ENCODE results near the gene PDE3A.

The PDE3A gene

DNA sequence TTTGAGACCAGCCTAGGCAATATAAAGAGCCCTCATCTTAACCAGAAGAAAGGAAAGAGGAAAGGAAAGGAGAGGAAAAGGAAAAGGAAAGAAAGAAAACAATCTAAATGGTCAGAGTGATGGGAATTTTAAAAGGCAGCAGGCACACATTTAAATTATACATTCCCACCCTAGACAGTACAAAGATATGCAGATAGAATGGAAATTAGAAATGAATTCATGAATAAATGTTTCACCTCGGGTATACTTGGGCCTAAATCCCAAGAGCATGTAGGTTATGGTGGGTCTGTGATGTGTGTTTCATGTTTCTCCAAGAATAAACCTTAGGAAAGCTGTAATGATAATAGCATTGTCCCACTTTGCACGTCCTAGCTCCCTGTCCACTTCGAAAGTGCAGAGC, 222.2 kb downstream of the PDE3A start:
- Mint-ChIP-seq H3K27me3 (ENCODE audit: low read depth, poor library complexity) (peaks cover 14% of the 10 kb centered on the region), H3K4me1 (peaks cover 28% of the 10 kb centered on the region), H3K27ac (peak overlapping the region; percentile 21), H3K36me3 (ENCODE audit: low read depth) (no peaks in the 10 kb centered on the region), H3K4me3 (no peak overlapping the region), H3K9me3 (no peaks in the 10 kb centered on the region)
- TF ChIP-seq, protein P1, sequence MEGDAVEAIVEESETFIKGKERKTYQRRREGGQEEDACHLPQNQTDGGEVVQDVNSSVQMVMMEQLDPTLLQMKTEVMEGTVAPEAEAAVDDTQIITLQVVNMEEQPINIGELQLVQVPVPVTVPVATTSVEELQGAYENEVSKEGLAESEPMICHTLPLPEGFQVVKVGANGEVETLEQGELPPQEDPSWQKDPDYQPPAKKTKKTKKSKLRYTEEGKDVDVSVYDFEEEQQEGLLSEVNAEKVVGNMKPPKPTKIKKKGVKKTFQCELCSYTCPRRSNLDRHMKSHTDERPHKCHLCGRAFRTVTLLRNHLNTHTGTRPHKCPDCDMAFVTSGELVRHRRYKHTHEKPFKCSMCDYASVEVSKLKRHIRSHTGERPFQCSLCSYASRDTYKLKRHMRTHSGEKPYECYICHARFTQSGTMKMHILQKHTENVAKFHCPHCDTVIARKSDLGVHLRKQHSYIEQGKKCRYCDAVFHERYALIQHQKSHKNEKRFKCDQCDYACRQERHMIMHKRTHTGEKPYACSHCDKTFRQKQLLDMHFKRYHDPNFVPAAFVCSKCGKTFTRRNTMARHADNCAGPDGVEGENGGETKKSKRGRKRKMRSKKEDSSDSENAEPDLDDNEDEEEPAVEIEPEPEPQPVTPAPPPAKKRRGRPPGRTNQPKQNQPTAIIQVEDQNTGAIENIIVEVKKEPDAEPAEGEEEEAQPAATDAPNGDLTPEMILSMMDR (IDR thresholded peaks at IDR 0.05): no peak
- no peak for DNase-seq

- Mint-ChIP-seq H3K4me1 (peaks cover 28% of the 10 kb centered on the region), H3K4me3 (no peak overlapping the region), H3K27ac (no peak overlapping the region)
These were observed 224.2 kb downstream of the PDE3A start for GRCh38 chr12:20592556-20592955.

GRCh38 chr12:20593611-20594010, 225.3 kb downstream of the PDE3A start:
- no peak overlapping the region for H3K4me3 Mint-ChIP-seq

More at GRCh38 chr12:20592556-20592955, 224.2 kb downstream of the PDE3A start:
- no peaks in the 10 kb centered on the region for H3K9me3 Mint-ChIP-seq
- DNase-seq: no peak
- H3K36me3 Mint-ChIP-seq (ENCODE audit: low read depth): no peaks in the 10 kb centered on the region
- TF ChIP-seq, protein P1 (IDR thresholded peaks at IDR 0.05): no peak
- H3K27me3 Mint-ChIP-seq (ENCODE audit: low read depth, poor library complexity): peaks cover 13% of the 10 kb centered on the region

GRCh38 chr12:20596061-20596460, 227.7 kb downstream of the PDE3A start:
- H3K36me3 Mint-ChIP-seq (ENCODE audit: low read depth): no peaks in the 10 kb centered on the region
- no peak for DNase-seq
- no peak overlapping the region for H3K27ac Mint-ChIP-seq
- TF ChIP-seq, protein P1 (IDR thresholded peaks at IDR 0.05): no peak
- no peak overlapping the region for H3K4me3 Mint-ChIP-seq
- H3K27me3 Mint-ChIP-seq (ENCODE audit: low read depth, poor library complexity): peaks cover 6% of the 10 kb centered on the region
- no peaks in the 10 kb centered on the region for H3K9me3 Mint-ChIP-seq
- peaks cover 17% of the 10 kb centered on the region for H3K4me1 Mint-ChIP-seq

More at GRCh38 chr12:20593611-20594010, 225.3 kb downstream of the PDE3A start:
- no peak for DNase-seq
- Mint-ChIP-seq H3K27me3 (ENCODE audit: low read depth, poor library complexity) (peaks cover 13% of the 10 kb centered on the region), H3K4me1 (peaks cover 18% of the 10 kb centered on the region), H3K27ac (no peak overlapping the region), H3K36me3 (ENCODE audit: low read depth) (no peaks in the 10 kb centered on the region), H3K9me3 (no peaks in the 10 kb centered on the region)
- TF ChIP-seq, protein P1 (IDR thresholded peaks at IDR 0.05): no peak

- TF ChIP-seq, protein P1 (IDR thresholded peaks at IDR 0.05): no peak
- Mint-ChIP-seq H3K27ac (no peak overlapping the region), H3K9me3 (no peaks in the 10 kb centered on the region), H3K36me3 (ENCODE audit: low read depth) (no peaks in the 10 kb centered on the region), H3K4me3 (no peak overlapping the region), H3K4me1 (no peaks in the 10 kb centered on the region), H3K27me3 (ENCODE audit: low read depth, poor library complexity) (peaks cover 3% of the 10 kb centered on the region)
- no peak for DNase-seq
These were observed 231.4 kb downstream of the PDE3A start for GRCh38 chr12:20599757-20600156.

GRCh38 chr12:20601668-20602280, 233.4 kb downstream of the PDE3A start:
- DNase-seq: no peak
- Mint-ChIP-seq H3K4me3 (no peak overlapping the region), H3K27ac (no peak overlapping the region), H3K9me3 (no peaks in the 10 kb centered on the region), H3K36me3 (ENCODE audit: low read depth) (no peaks in the 10 kb centered on the region), H3K4me1 (no peaks in the 10 kb centered on the region), H3K27me3 (ENCODE audit: low read depth, poor library complexity) (peaks cover 3% of the 10 kb centered on the region)
- TF ChIP-seq, protein P1 (IDR thresholded peaks at IDR 0.05): peak; percentile 45
